ENCODE results near the gene RXRA.
A peak's percentile ranks its signal among the peaks of the same experiment; 100 is the strongest.

The RXRA gene

GRCh38 chr9:134410835-134411217 is 84.6 kb downstream of the RXRA start:
- no peak for DNase-seq (ENCODE audit: low read depth)
- in situ Hi-C loops (cut with HindIII; ENCODE audit: low sequenced_read_pairs): no loop called here
- no peak overlapping the region for H3K4me3 ChIP-seq (ENCODE audit: low read depth, low read length)
- no peak for TF ChIP-seq CTCF (IDR thresholded peaks at IDR 0.05; ENCODE audit: low read depth, low read length, missing control alignments)

GRCh38 chr9:134411440-134412297 is 85.4 kb downstream of the RXRA start:
- H3K4me3 ChIP-seq (ENCODE audit: low read depth, low read length): no peak overlapping the region
- no peak for TF ChIP-seq CTCF (IDR thresholded peaks at IDR 0.05; ENCODE audit: low read depth, low read length, missing control alignments)
- in situ Hi-C loops (cut with HindIII; ENCODE audit: low sequenced_read_pairs): no loop called here
- DNase-seq (ENCODE audit: low read depth): no peak

- in situ Hi-C loops (cut with HindIII; ENCODE audit: low sequenced_read_pairs): no loop called here
- no peak overlapping the region for H3K4me3 ChIP-seq (ENCODE audit: low read depth, low read length)
- no peak for TF ChIP-seq CTCF (IDR thresholded peaks at IDR 0.05; ENCODE audit: low read depth, low read length, missing control alignments)
- DNase-seq (ENCODE audit: low read depth): no peak
Measured at GRCh38 chr9:134412298-134412711, 86.0 kb downstream of the RXRA start.

DNA sequence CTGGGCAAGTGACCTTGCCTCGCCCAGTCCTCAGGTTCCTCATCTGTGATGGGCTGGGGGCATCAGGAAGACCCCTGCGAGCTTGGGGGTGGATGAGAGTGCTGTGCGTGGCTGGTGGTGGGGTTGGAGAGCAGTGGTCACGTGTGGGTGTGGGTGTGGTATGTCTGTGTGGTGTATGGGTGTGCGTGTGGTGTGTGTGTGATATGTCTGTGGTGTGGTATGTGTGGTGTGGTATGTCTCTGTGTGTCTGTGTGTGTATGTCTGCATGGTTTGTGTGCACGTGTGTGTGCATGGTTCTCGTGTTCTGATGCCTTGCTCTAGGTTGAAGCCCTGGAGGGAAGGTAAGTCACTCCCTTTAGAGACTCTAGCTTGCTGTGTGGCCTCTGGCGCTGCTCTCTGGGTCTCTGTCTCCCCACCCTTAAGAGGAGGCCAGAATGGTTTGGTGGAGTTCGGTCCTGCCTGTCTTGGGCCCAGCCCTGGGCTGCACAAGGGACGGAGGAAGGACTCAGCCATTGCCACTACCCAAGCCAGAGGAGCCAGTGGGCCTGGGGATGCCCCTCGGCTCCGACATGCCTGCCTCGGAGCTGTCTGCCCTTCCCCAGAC is 87.0 kb downstream of the RXRA start:
- H3K4me3 ChIP-seq (ENCODE audit: low read depth, low read length): no peak overlapping the region
- no peak for DNase-seq (ENCODE audit: low read depth)
- in situ Hi-C loops (cut with HindIII; ENCODE audit: low sequenced_read_pairs): no loop called here
- TF ChIP-seq CTCF (IDR thresholded peaks at IDR 0.05; ENCODE audit: low read depth, low read length, missing control alignments): no peak

- DNase-seq (ENCODE audit: low read depth): peak; percentile 78
- TF ChIP-seq CTCF (IDR thresholded peaks at IDR 0.05; ENCODE audit: low read depth, low read length, missing control alignments): no peak
- no peak overlapping the region for H3K4me3 ChIP-seq (ENCODE audit: low read depth, low read length)
- in situ Hi-C loops (cut with HindIII; ENCODE audit: low sequenced_read_pairs): no loop called here
Measured at GRCh38 chr9:134413890-134414623, 87.8 kb downstream of the RXRA start.

- no peak for TF ChIP-seq CTCF (IDR thresholded peaks at IDR 0.05; ENCODE audit: low read depth, low read length, missing control alignments)
- in situ Hi-C loops (cut with HindIII; ENCODE audit: low sequenced_read_pairs): no loop called here
Measured at GRCh38 chr9:134414900-134415425, 88.7 kb downstream of the RXRA start.

More at GRCh38 chr9:134414900-134415425, 88.7 kb downstream of the RXRA start:
- no peak for DNase-seq (ENCODE audit: low read depth)
- H3K4me3 ChIP-seq (ENCODE audit: low read depth, low read length): no peak overlapping the region

Data from astrocyte of the cerebellum (primary cell).